ENCODE measurements around the gene LHX2. TPM values are rescaled to one million over a fixed set of nuclear protein-coding genes. Genes with fewer than 3 reads are reported as not detected.

LHX2 gene
- total RNA-seq, 2 experiments from 2014 or later = not detected

DNA sequence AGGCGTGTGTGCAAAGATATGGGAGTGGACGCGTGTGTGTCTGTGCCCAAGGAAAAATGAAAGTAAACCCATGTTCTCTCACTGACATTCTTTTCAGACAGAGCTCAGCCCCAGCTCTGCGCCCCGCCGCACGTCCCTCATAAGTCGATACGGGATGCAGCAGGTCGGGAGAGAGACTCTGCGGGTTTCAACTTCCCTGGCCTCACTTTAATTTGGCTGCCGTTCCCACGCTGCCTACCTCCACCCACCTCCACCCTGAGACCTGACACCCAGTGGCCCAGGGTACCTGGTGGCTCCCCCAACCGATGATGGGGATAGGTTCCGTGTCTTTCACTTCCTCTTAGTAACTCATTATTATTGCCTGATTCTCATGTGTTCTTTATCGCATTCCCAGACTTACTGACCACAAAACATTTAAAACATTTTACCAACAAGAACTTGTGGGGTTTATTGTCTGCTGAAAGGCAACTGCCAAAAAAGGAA, 19.4 kb downstream of the LHX2 start:
- H3K79me2 ChIP-seq (ENCODE audit: insufficient read depth, low read depth, low read length) = no peaks in the 10 kb centered on the region
- no peaks in the 10 kb centered on the region for H3K4me1 ChIP-seq (ENCODE audit: insufficient read depth, low read length, poor library complexity, severe bottlenecking)
- no peaks in the 10 kb centered on the region for H3K36me3 ChIP-seq (ENCODE audit: insufficient read depth, low read length)
- DNase-seq (ENCODE audit: low spot score) = no peak
- H3K4me2 ChIP-seq (ENCODE audit: low read length) = no peak overlapping the region
- H3K9me2 ChIP-seq (ENCODE audit: insufficient read depth, low read length) = no peaks in the 10 kb centered on the region
- H2AFZ ChIP-seq (ENCODE audit: low read length) = no peak overlapping the region
- no peak overlapping the region for H3K4me3 ChIP-seq (ENCODE audit: low read depth, low read length, poor library complexity, severe bottlenecking)
- CTCF ChIA-PET (ENCODE audit: unreplicated experiment) = no interaction called here
- no peaks in the 10 kb centered on the region for H3K9me3 ChIP-seq (ENCODE audit: low read length)
- TF ChIP-seq, protein P1, sequence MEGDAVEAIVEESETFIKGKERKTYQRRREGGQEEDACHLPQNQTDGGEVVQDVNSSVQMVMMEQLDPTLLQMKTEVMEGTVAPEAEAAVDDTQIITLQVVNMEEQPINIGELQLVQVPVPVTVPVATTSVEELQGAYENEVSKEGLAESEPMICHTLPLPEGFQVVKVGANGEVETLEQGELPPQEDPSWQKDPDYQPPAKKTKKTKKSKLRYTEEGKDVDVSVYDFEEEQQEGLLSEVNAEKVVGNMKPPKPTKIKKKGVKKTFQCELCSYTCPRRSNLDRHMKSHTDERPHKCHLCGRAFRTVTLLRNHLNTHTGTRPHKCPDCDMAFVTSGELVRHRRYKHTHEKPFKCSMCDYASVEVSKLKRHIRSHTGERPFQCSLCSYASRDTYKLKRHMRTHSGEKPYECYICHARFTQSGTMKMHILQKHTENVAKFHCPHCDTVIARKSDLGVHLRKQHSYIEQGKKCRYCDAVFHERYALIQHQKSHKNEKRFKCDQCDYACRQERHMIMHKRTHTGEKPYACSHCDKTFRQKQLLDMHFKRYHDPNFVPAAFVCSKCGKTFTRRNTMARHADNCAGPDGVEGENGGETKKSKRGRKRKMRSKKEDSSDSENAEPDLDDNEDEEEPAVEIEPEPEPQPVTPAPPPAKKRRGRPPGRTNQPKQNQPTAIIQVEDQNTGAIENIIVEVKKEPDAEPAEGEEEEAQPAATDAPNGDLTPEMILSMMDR (conservative IDR thresholded peaks at IDR 0.05; ENCODE audit: low read length) = no peak
- TF ChIP-seq EZH2phosphoT487 (IDR thresholded peaks at IDR 0.05; ENCODE audit: borderline replicate concordance, low read depth, low read length) = no peak
- BruUV-seq (replicated peaks) = no TSS peak
- intact Hi-C loops (cut with micrococcal nuclease; ENCODE audit: unreplicated experiment) = loop anchor here (1.0 kb wide), 1 partner anchor 9 kb away; no protein-coding TSS in a partner anchor
- H4K20me1 ChIP-seq (ENCODE audit: insufficient read depth, low read length) = no peaks in the 10 kb centered on the region
- POLR2A ChIA-PET = no interaction called here
- no peak overlapping the region for H3K27ac ChIP-seq (ENCODE audit: low read depth, low read length, poor library complexity, severe bottlenecking)

GRCh38 chr9:124032247-124032646, 20.7 kb downstream of the LHX2 start:
- Histone ChIP-seq H3K4me1 (ENCODE audit: insufficient read depth, low read length, poor library complexity, severe bottlenecking) (no peaks in the 10 kb centered on the region), H4K20me1 (ENCODE audit: insufficient read depth, low read length) (no peaks in the 10 kb centered on the region), H3K9me2 (ENCODE audit: insufficient read depth, low read length) (no peaks in the 10 kb centered on the region), H3K27ac (ENCODE audit: low read depth, low read length, poor library complexity, severe bottlenecking) (no peak overlapping the region), H3K36me3 (ENCODE audit: insufficient read depth, low read length) (no peaks in the 10 kb centered on the region), H3K4me3 (ENCODE audit: low read depth, low read length, poor library complexity, severe bottlenecking) (no peak overlapping the region), H2AFZ (ENCODE audit: low read length) (no peak overlapping the region), H3K79me2 (ENCODE audit: insufficient read depth, low read depth, low read length) (no peaks in the 10 kb centered on the region), H3K4me2 (ENCODE audit: low read length) (no peak overlapping the region), H3K9me3 (ENCODE audit: low read length) (no peaks in the 10 kb centered on the region)
- DNase-seq (ENCODE audit: low spot score) = no peak
- ChIA-PET POLR2A (no interaction called here), CTCF (ENCODE audit: unreplicated experiment) (no interaction called here)
- intact Hi-C loops (cut with micrococcal nuclease; ENCODE audit: unreplicated experiment) = no loop called here
- TF ChIP-seq, protein P1 (conservative IDR thresholded peaks at IDR 0.05; ENCODE audit: low read length) = no peak
- no peak for TF ChIP-seq EZH2phosphoT487 (IDR thresholded peaks at IDR 0.05; ENCODE audit: borderline replicate concordance, low read depth, low read length)
- BruUV-seq (replicated peaks) = no TSS peak

DNA sequence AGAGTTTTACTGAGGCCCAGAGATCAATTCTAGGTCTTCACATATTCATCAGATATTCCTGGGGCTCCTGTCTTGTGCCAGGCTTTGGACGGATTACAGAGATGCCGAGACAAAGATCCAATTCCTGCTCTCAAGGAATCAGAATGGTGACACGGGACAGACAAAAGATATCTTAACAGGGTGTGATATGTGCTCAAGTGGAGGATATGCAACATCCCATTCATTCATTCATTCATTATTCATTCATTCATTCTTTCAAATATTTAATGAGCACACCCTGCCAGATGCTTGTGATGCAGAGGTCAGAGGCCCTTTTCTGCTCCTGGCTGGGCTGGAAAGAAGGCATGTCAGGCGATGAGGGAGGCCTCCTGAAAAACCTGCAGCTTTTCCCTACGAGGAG, 21.8 kb downstream of the LHX2 start:
- POLR2A ChIA-PET = no interaction called here
- TF ChIP-seq EZH2phosphoT487 (IDR thresholded peaks at IDR 0.05; ENCODE audit: borderline replicate concordance, low read depth, low read length) = no peak
- TF ChIP-seq, protein P1 (conservative IDR thresholded peaks at IDR 0.05; ENCODE audit: low read length) = no peak
- Histone ChIP-seq H3K79me2 (ENCODE audit: insufficient read depth, low read depth, low read length) (no peaks in the 10 kb centered on the region), H4K20me1 (ENCODE audit: insufficient read depth, low read length) (no peaks in the 10 kb centered on the region), H3K36me3 (ENCODE audit: insufficient read depth, low read length) (no peaks in the 10 kb centered on the region), H3K4me3 (ENCODE audit: low read depth, low read length, poor library complexity, severe bottlenecking) (no peak overlapping the region), H2AFZ (ENCODE audit: low read length) (no peak overlapping the region), H3K9me2 (ENCODE audit: insufficient read depth, low read length) (no peaks in the 10 kb centered on the region), H3K4me2 (ENCODE audit: low read length) (no peak overlapping the region), H3K9me3 (ENCODE audit: low read length) (no peaks in the 10 kb centered on the region), H3K27ac (ENCODE audit: low read depth, low read length, poor library complexity, severe bottlenecking) (no peak overlapping the region), H3K4me1 (ENCODE audit: insufficient read depth, low read length, poor library complexity, severe bottlenecking) (no peaks in the 10 kb centered on the region)
- CTCF ChIA-PET (ENCODE audit: unreplicated experiment) = no interaction called here
- BruUV-seq (replicated peaks) = no TSS peak
- intact Hi-C loops (cut with micrococcal nuclease; ENCODE audit: unreplicated experiment) = no loop called here
- no peak for DNase-seq (ENCODE audit: low spot score)
